Measurements from ENCODE around the gene FHL2.

The FHL2 gene

GRCh38 chr2:105421053-105421452 is 22.2 kb upstream of the FHL2 start:
- no peak for DNase-seq

DNA sequence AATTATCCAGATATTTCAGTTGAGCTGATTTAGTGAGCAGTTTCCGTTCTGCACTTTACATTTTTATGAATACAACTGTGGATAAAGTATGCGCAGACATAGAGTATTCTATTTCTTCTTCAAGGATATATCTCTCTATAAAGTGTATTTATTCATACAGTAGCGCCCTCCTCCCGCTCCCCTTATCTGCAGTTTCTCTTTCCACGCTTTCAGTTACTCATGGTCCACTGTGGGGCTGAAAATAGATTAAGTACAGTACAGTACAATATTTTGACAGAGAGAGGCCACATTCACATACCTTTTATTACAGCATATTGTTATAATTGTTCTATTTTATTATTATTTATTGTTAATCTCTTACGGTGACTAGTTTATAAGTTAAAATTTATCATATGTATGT is 19.7 kb upstream of the FHL2 start:
- DNase-seq: no peak

GRCh38 chr2:105417857-105418436 is 19.1 kb upstream of the FHL2 start:
- no peak for DNase-seq

GRCh38 chr2:105416156-105416555 is 17.3 kb upstream of the FHL2 start:
- no peak for DNase-seq

GRCh38 chr2:105415007-105415406 is 16.2 kb upstream of the FHL2 start:
- no peak for DNase-seq

DNA sequence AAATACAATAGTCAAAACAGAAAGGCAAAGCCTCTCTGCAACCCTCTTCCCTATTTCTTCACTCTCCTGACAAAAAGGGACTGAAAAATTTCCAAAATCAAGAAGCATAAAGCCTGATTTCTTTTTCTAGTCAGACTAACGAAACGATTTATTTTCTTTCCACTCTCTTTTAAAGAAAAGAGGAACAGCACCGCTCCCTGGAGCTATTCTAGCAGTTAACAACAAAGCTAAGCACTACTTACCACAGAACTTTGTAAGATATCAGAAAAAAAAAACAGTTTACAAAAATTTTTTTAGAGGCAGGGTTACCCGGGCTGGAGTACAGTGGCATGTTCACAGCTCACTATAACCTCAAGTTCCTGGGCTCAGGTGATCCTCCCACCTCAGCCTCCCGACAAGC is 14.4 kb upstream of the FHL2 start:
- no peak for DNase-seq

DNA sequence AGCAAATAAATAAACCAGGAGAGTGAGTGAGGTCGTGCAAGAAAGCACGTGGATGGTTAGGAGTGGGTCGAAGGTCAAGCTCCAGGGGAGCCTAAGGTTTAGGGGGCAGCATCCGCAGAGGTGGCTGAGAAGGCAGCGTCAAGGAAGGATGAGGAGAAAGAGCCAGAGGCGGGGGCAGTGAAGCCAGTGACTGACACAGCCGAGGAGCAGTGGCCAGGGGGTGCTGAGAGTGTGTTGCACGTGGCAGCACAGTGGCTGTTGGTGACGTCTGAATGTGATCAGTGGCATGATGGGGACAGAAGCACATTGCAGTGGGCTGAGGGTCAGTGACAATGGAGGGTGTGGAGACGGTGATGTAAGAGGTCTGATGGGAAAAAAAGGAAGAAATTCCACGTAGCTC is 13.7 kb upstream of the FHL2 start:
- no peak for DNase-seq

DNA sequence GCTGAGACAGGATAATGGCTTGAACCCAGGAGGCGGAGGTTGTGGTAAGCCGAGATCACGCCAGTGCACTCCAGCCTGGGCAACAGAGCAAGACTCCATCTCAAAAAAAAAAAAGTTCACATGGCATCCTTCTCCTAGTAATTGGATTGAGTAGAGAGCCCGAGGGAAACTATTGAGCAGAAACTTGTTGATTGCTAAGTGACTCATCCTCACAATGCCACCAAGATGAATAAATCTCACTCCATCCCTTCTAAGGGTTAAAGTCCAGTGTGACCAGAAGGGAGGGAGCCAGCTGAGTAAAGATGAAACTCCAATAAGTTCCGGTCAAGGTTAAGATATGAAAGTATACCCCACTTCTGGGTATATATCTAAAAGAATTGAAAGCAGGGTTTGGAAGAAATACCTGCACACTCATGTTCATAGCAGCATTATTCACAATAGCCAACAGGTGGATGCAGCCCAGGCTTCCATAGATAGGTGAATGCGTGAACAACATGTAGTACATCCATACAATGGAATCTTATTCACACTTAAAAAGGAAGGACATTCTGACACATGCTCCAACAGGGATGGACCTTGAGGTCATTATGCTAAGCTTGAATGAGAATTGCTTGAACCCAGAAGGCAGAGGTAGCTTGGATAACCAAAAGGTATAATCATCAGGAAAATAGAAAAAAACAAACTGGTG is 13.0 kb upstream of the FHL2 start:
- DNase-seq: no peak

DNA sequence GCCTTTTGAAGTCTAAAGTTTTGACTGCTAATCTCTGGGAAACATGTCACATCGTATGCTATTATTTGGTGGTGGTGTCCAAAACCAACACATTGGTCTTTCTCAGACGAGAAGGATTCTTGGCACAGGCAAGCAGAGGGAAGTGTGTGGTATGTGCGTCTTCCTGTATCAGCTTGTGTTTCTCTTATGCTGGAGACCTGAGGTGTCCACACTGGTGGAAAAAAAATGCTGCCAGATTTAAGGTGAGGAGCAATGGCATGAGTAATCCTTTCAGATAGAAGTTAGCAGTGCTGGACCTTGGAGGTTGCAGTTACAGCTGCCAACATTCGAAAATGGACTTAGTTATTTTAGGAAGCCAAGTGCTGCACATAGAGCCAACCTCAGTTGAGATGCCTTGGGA is 11.7 kb upstream of the FHL2 start:
- DNase-seq: no peak

GRCh38 chr2:105409717-105410116 is 10.9 kb upstream of the FHL2 start:
- DNase-seq: no peak

GRCh38 chr2:105407946-105408743 is 9.3 kb upstream of the FHL2 start:
- DNase-seq: no peak

DNA sequence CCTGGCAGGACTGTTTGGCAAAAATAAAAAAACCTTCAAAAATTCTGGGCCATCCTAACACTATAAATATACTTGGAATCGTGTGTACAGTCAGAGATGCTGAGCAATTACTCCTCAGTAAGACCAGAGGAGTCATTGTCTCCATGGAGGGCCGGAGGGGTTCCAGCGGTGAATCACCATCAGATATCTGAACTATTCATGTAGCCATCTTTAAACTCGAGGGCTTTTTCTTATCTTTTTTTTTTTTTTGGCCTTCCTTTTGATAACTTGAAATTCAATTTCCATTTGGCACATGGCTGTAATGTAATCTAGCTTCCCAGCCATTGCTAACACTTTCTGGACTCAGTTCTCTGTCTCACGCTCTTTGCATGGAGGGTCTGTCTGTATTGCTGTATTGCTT is 7.4 kb upstream of the FHL2 start:
- no peak for DNase-seq

GRCh38 chr2:105405291-105405690 is 6.4 kb upstream of the FHL2 start:
- no peak for DNase-seq

GRCh38 chr2:105404736-105405135 is 5.9 kb upstream of the FHL2 start:
- DNase-seq: no peak

DNA sequence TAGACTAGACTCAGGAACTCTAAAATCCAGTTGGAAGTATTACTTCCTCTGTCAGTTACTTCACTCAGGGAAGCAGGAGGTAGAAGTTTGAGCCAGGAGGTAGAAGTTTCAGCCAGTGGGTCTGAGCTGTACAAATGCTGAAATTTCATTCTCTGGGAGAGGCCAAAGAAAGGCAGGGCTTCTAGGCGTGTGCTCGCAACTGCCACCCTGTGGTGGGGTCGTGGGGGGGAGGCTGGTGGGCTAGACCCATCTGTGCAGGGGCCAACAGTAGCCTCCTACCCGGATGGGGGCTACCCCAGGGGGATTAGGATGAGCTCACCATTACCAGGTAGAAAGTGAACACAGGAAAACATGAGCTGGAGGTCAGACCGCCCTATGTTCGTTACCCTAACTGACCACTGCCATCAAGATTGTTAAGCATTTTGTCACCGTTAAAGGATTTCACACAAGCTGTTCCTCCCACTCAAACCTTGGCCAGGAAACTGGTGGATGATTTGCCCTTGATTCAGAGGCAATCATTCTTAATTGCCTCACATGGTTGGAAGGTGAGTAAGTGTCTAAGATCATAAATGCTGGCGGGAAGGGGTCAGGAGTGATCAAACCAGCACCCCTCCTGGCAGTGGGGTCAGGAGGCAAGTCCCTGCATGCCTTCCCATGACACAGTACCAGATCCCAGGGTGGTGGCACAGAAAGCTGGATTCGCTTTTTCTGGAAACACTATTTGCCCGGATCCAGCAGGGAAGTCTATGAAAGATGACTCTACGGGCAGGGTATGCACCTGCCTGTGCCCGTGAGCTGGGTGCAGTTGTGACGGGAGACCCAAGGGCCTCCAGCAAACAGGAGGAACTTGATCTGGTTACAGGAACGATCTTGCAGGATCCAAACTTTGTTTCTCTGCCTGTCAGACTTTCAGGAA is 5.2 kb upstream of the FHL2 start:
- DNase-seq: no peak

GRCh38 chr2:105403241-105403782 is 4.5 kb upstream of the FHL2 start:
- DNase-seq: no peak

DNA sequence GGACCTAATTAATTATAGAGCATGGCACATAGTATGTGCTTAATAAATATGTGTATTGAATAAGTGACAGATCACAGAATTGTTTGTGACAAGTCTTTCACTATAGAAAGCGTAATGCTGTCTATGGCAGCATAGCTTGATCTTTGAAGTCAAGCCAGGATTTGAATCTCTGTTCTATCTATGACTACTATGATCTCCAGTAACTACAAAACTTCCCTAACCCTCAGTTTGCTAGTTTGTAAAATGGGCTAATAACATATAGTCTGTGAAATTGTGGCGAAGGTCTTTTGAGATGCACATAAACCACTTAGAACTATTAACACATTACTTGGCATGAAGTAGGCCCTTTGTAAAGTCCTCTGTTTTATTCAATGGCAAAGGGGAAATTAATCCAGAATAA is 4.0 kb upstream of the FHL2 start:
- no peak for DNase-seq

DNA sequence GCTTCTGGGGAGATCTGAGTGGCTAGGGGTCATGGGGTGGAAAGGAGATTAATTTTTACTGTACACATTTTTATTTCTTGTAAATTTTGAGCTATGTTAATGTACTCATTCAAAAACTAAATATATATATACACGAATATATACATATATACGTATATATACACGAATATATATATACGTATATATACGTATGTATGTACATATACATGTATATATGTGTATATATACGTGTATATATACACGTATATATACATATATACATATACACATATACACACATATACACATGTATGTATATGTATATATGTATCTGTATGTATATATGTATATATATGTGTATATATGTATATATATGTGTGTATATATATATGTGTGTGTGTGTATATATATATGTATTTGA is 3.0 kb upstream of the FHL2 start:
- no peak for DNase-seq

DNA sequence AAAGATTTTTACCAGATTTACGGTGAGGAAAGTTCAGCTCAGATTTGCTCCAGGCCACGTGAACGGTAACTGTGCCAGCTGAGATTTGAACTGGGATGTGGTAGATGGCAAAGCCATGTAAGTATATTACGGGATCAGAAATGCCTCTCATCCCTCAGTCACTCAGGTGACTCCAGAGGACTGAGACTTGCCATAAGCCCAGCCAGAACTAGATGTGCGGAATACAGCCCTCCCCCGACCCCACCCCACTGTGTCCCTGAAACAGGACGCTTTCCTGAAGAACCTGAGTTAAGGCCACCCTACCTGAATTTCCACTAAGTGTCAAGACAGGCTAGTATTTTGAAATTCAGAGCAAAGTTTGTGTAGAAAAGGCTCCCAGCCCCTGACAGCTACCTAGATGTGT is 1.3 kb upstream of the FHL2 start:
- DNase-seq: no peak

DNA sequence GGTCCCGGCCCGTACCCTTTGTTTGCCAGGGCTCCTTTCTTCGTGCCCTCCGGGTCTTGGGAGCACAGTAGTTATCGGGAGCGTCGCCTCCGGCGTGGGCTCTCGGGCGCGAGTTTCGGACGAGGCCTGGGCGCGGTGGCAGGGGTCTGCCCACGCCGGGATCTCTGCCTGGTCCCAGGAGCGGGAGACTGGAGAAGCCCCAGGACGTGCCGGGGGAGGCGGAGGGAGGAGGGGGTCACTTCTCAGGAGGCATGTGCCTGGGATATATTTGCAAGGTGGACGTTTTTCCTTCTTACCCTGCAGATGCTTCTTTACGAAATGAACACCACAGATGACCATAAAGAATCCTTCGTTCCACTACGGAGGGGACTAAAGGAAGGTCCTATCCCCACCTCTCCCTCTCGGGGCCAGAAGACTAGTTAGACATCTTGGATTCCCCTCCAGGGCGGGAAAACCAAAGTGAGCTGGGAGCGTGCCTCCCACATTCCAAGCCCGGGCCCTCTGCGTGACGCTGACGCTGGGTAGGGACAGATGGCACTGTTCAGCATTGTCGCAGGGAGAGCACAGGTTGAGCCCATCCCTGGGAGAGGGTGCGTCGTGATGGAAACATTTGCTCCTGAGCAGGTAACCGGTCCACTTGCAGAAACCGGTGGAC is 483 bp upstream of the FHL2 start:
- DNase-seq: no peak

DNA sequence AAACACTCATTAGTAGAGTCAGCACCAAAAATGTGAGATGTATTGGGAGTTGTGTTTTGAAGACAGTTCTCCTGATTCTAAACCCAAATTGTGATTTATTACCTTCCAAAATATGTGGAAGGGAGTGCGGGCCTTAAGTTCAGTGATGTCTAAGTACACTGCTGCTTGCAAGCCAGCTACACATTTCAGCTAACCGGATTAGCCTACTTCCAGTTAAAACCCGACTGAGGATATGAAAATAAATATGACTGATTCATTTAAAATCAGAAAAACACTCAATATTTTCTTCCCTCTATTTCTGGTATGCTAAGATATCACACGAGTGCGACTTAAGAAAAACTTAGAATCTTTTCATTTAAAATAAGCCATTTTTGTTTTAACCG is 907 bp downstream of the FHL2 start:
- DNase-seq: no peak

DNA sequence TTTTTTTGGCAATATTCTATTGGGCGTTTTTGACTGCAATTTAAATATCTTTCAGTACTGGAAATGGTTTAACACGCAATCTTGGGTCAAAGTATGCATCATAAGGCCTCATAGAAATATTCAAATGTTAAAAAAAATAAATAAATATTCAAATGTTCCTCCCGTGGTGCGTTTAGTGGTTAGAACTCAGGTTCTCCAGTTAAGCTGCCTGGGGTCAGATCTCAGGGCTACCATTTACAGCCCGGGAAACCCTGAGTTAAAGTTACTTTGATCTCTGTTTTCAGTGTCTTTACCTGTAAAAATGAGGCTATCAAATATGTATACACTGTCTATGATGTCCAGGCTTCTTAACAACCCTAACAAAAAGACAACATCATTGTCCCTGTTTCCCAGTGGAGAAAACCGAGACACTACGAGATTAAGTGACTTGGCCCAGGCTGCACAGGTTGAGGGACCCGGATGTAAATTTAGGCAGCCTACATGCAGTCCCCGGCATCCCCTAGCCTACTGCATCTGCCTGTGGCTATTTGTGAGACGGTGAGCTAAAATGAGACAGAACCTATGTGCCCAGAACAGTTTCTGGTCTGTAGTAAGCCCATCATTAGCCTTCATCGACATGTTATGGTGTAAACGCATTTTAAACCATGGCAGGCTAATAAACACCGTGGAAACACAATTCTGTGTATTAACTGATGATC is 1.7 kb downstream of the FHL2 start:
- DNase-seq: no peak
